GM21825 (cell line): ENCODE results near the gene ULK1.

Experiments
- ATAC-seq: cut with Tn5 transposase; IDR thresholded peaks from one replicate; pipeline ENCODE4 v1.9.1; 2021; ENCODE audit warnings: mild to moderate bottlenecking, moderate library complexity; ENCODE audit not compliant: unreplicated experiment

ULK1 gene

GRCh38 chr12:131894313-131894860 lies at the start of gene ULK1:
Gene ULK1 (plus strand): TSS chr12:131894622. CDS start chr12:131895002, 380 bp downstream.
- ATAC-seq: peak; percentile 75

- ATAC-seq: no peak
These were observed 49.8 kb upstream of the ULK1 start for GRCh38 chr12:131844656-131845055.

GRCh38 chr12:131845121-131845520 lies 49.3 kb upstream of the ULK1 start:
- ATAC-seq: no peak

GRCh38 chr12:131847456-131847855 lies 47.0 kb upstream of the ULK1 start:
- ATAC-seq: no peak

GRCh38 chr12:131848753-131849152 lies 45.7 kb upstream of the ULK1 start:
- ATAC-seq: no peak

- no peak for ATAC-seq
These were observed 44.5 kb upstream of the ULK1 start for GRCh38 chr12:131849700-131850553.

- ATAC-seq: no peak
These were observed 43.4 kb upstream of the ULK1 start for GRCh38 chr12:131850856-131851559.

- no peak for ATAC-seq
These were observed 42.5 kb upstream of the ULK1 start for GRCh38 chr12:131851741-131852550.

- ATAC-seq: no peak
These were observed 41.7 kb upstream of the ULK1 start for GRCh38 chr12:131852551-131853299.

- no peak for ATAC-seq
These were observed 40.3 kb upstream of the ULK1 start for GRCh38 chr12:131853832-131854797.

GRCh38 chr12:131854861-131855476 lies 39.5 kb upstream of the ULK1 start:
- no peak for ATAC-seq

GRCh38 chr12:131855521-131856142 lies 38.8 kb upstream of the ULK1 start:
- ATAC-seq: no peak

- no peak for ATAC-seq
These were observed 37.9 kb upstream of the ULK1 start for GRCh38 chr12:131856366-131857097.

- no peak for ATAC-seq
These were observed 36.2 kb upstream of the ULK1 start for GRCh38 chr12:131857908-131858850.

GRCh38 chr12:131860472-131861260 lies 33.8 kb upstream of the ULK1 start:
- ATAC-seq: no peak
